Melanocyte of skin (primary cell): ENCODE measurements around the gene RPL38. TPM values are rescaled to one million over a fixed set of nuclear protein-coding genes. Genes with fewer than 3 reads are reported as not detected.

Experiments
- total RNA-seq, 2 donors: library from RNA; depleted of rRNA; stranded (reverse); fragments of >200 nt; gene quantifications; 2 replicates each; pipeline ENCODE4 v1.2.3, GENCODE V29; 2012

Gene RPL38
- total RNA-seq = 1,000 to 10,000 TPM in 1 of 2 donors, 100 to 1,000 TPM in 1; 372 to 1,216 TPM

GRCh38 chr17:74203439-74204240, at the start of gene RPL38:
Gene RPL38, plus strand, starts transcription at chr17:74203678. Its CDS starts 278 bp downstream, at chr17:74203956.

GRCh38 chr17:74212913-74213791, 9.7 kb downstream of the RPL38 start, which contains the start of gene TTYH2:
Gene TTYH2, plus strand, starts transcription at chr17:74213571. Its CDS starts 17 bp downstream, at chr17:74213588.

Other genes starting within 250 kb of the RPL38 start
- 100 to 1,000 TPM in 1 of 2 donors, 10 to 100 TPM in 1; 96.7 to 125 TPM for gene TTYH2, start 9.9 kb downstream of the RPL38 start, total RNA-seq
- not detected for gene DNAI2, start 70.6 kb downstream of the RPL38 start, total RNA-seq
- gene KIF19, start 122.5 kb downstream of the RPL38 start, total RNA-seq = not detected
- not detected for gene BTBD17, start 158.2 kb downstream of the RPL38 start, total RNA-seq
- gene GPR142, start 163.8 kb downstream of the RPL38 start, total RNA-seq = not detected
- gene GPRC5C, start 228.4 kb downstream of the RPL38 start, total RNA-seq = 1 to 10 TPM in 1 of 2 donors, under 1 TPM in 1; under 0.01 to 3.3 TPM